ENCODE data around the gene CCNB1.
"Not testable (repeated sequence)": the region's sequence is repeated elsewhere in the genome, so short reads cannot be mapped to it uniquely, and the experiment has no call there.

Gene CCNB1

DNA sequence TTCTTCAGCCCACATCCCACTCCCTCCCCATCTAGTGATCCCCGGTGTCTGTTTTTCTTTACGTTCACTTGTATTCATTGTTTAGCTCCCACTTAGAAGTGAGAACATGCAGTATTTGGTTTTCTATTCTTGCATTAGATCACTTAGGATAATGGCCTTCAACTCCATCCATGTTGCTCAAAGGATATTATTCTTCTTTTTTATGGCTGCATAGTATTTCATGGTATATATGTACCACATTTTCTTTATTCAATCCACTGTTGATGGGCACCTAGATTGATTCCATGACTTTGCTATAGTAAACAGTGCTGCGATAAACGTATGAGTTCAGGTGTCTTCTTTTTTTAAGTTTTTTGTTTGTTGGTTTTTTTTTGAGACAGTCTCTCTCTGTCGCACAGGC lies 29.1 kb upstream of the CCNB1 start:
- no peak for DNase-seq (ENCODE audit: low read depth)
- no peak for TF ChIP-seq CTCF (IDR thresholded peaks at IDR 0.05; ENCODE audit: low read depth, low read length, missing control alignments)
- H3K4me3 ChIP-seq (ENCODE audit: low read depth, low read length), result no peak overlapping the region

GRCh38 chr5:69138766-69139165 lies 28.2 kb upstream of the CCNB1 start:
- no peak overlapping the region for H3K4me3 ChIP-seq (ENCODE audit: low read depth, low read length)
- no peak for TF ChIP-seq CTCF (IDR thresholded peaks at IDR 0.05; ENCODE audit: low read depth, low read length, missing control alignments)
- DNase-seq (ENCODE audit: low read depth), result no peak

GRCh38 chr5:69140239-69140638 lies 26.7 kb upstream of the CCNB1 start:
- not testable (repeated sequence) for H3K4me3 ChIP-seq (ENCODE audit: low read depth, low read length); DNase-seq (ENCODE audit: low read depth)

GRCh38 chr5:69140827-69141226 lies 26.1 kb upstream of the CCNB1 start:
- no peak overlapping the region for H3K4me3 ChIP-seq (ENCODE audit: low read depth, low read length)
- TF ChIP-seq CTCF (IDR thresholded peaks at IDR 0.05; ENCODE audit: low read depth, low read length, missing control alignments), result no peak
- DNase-seq (ENCODE audit: low read depth), result no peak

DNA sequence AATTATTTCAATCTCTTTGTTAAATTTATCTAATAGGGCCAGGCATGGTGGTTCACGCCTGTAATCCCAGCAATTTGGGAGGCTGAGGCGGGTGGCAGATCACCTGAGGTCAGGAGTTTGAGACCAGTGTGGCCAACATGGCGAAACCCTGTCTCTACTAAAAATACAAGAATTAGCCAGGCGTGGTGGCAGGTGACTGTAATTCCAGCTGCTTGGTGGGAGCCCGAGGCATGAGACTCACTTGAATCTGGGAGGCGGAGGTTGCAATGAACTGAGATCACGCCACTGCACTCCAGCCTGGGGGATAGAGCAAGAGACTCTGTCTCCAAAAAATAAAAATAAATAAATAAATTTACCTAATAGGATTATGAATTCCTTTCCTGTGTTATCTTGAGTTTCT lies 18.4 kb upstream of the CCNB1 start:
- not testable (repeated sequence) for DNase-seq (ENCODE audit: low read depth); H3K4me3 ChIP-seq (ENCODE audit: low read depth, low read length)

DNA sequence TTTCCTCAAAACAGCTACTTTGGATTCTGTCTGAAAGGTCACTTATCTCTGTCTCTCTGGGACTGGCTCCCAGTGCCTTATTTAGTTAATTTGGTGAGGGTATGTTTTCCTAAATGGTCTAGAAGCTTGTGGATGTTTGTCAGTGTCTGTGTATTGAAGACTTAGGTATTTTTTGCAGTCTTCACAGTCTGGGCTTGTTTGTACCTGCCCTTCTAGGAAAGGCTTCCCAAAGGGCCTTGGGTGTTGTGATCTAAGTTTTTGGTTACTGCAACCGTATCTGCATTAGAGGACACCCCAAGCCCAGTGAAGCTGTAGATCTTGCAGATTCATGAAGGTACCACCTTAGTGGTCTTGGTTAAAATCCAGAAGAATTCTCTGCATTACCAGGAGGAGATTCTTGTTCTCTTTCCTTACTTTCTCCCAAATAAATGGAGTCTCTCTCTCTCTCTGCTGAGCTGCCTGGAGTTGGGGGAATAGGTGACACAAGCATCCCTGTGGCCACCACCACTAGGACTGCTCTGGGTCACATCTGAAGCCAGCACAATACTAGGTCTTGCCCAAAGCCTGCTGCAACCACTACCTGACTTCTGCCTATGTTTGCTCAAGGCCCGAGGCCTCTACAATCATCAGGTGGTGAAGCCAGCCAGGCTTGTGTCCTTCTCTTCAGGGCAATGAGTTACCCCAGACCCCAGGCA lies 17.8 kb upstream of the CCNB1 start:
- no peak for DNase-seq (ENCODE audit: low read depth)
- TF ChIP-seq CTCF (IDR thresholded peaks at IDR 0.05; ENCODE audit: low read depth, low read length, missing control alignments), result no peak
- no peak overlapping the region for H3K4me3 ChIP-seq (ENCODE audit: low read depth, low read length)

DNA sequence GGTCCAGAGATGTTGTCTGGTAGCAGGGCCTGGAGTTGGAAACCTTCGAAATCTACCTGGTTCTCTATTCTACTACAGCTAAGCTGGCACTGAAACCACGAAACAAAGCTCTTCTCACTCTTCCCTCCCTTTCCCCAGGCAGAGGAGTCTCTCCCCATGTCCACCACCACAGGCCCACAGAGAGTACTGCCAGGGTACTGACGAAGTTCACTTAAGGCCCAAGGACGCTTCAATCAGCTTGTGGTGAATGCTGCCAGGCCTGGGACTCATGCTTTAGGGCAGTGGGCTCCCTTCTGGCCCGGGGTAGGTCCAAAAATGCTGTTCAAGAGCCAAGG lies 17.3 kb upstream of the CCNB1 start:
- no peak for DNase-seq (ENCODE audit: low read depth)
- TF ChIP-seq CTCF (IDR thresholded peaks at IDR 0.05; ENCODE audit: low read depth, low read length, missing control alignments), result no peak
- H3K4me3 ChIP-seq (ENCODE audit: low read depth, low read length), result no peak overlapping the region

DNA sequence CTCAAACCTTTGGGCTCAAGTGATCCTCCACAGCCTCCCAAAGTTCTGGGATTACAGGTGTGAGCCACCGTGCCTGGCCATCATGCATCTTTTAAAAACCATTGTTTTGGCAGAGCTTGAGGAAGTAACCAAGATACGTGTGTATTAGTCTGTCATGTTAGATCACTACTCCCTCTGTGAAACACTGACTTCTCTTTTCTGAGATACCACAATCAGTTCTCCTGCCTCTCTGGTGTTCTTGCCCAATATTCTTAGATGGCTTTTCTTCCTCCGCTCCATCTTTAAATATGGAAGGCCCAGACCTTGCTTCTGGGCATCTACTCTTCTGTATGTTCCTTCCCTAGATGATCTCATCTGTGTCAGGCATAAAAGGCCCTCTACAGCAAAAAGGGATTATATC lies 14.2 kb upstream of the CCNB1 start:
- no peak for DNase-seq (ENCODE audit: low read depth)
- TF ChIP-seq CTCF (IDR thresholded peaks at IDR 0.05; ENCODE audit: low read depth, low read length, missing control alignments), result no peak
- no peak overlapping the region for H3K4me3 ChIP-seq (ENCODE audit: low read depth, low read length)
